Lung (tissue), 12 donors: ENCODE measurements around the gene CHI3L1. TPM values are rescaled to one million over a fixed set of nuclear protein-coding genes. Genes with fewer than 3 reads are reported as not detected.

ENCODE experiments used
- ATAC-seq: fragments of 200-7000 bp; cut with Tn5 transposase; one replicate; pipeline ENCODE4 v1.9.1; 2020; ENCODE audit warnings: moderate number of reproducible peaks; ENCODE audit not compliant: insufficient read depth, low FRiP score
- DNase-seq, 3 donors: peaks; one replicate each; pipeline ENCODE4 v3.0.0-alpha.2; 2013 to 2017
- H3K27ac ChIP-seq, 2 donors: one replicate each; pipeline ENCODE4 v1.5.1; 2013; ENCODE audit warnings: mild to moderate bottlenecking in 2 of 2, moderate library complexity in 2 of 2, control low read depth in 1 of 2, inconsistent platforms in 1 of 2, low read depth in 1 of 2, low read length in 1 of 2
- H3K27me3 ChIP-seq, 3 donors: one replicate each; pipeline ENCODE4 v1.5.1; 2013; ENCODE audit warnings: low read length in 2 of 3; ENCODE audit not compliant: control insufficient read depth in 3 of 3, insufficient read depth in 3 of 3
- H3K36me3 ChIP-seq, 4 donors: one replicate each; pipeline ENCODE4 v1.5.1; 2013; ENCODE audit warnings: low read length in 4 of 4, mild to moderate bottlenecking in 1 of 4, moderate library complexity in 1 of 4; ENCODE audit not compliant: control insufficient read depth in 4 of 4, insufficient read depth in 4 of 4
- H3K4me1 ChIP-seq, 5 donors: one replicate each; pipeline ENCODE4 v1.5.1; 2013; ENCODE audit warnings: low read length in 5 of 5, mild to moderate bottlenecking in 2 of 5, moderate library complexity in 1 of 5; ENCODE audit not compliant: control insufficient read depth in 5 of 5, insufficient read depth in 5 of 5
- H3K4me3 ChIP-seq: one replicate; pipeline ENCODE4 v1.5.1; 2013; ENCODE audit warnings: mild to moderate bottlenecking, control low read depth, moderate library complexity
- H3K9ac ChIP-seq, 2 donors: one replicate each; pipeline ENCODE4 v1.5.1; 2013; ENCODE audit warnings: low read length in 2 of 2, control low read depth in 1 of 2; ENCODE audit not compliant: insufficient read depth in 1 of 2
- H3K9me3 ChIP-seq, 4 donors: one replicate each; pipeline ENCODE4 v1.5.1; 2013; ENCODE audit warnings: low read length in 3 of 4, mild to moderate bottlenecking in 1 of 4, moderate library complexity in 1 of 4; ENCODE audit not compliant: control insufficient read depth in 4 of 4, insufficient read depth in 3 of 4
- WGBS, 2 donors: extraction: QIAGEN DNeasy Blood & Tissue Kit; methylation state at CpG; one replicate each; pipeline ENCODE4 v1.1.7; 2013; 5-methylcytosine and 5-hydroxymethylcytosine counted together
- polyA plus RNA-seq, 2 donors: library from polyadenylated mRNA; stranded (reverse); fragments of 200-250 nt; gene quantifications; one replicate each; pipeline ENCODE4 v1.2.1, GENCODE V29; 2013
- total RNA-seq, 2 donors: library from RNA; depleted of rRNA in 1 of 2; stranded (reverse); fragments of >200 nt in 1 of 2; gene quantifications; one replicate each; pipeline ENCODE4 v1.2.1, GENCODE V29; 2014 to 2021
- TF ChIP-seq, protein P1 (sequence below): IDR thresholded peaks from 2 replicates; pipeline ENCODE4 v1.5.1; 2012; ENCODE audit warnings: mild to moderate bottlenecking; ENCODE audit errors: control extremely low read depth, extremely low read depth
- donor health status: control.
- donor health status: control.
- donor health status: Bipolar disorder and iron deficiency.
- donor health status: healthy.
- donor health status: DM: yes; HTN: yes; CAD: no.

The CHI3L1 gene
- total and polyA plus RNA-seq, 4 donors, result 46.4 to 169 (median 110) TPM

DNA sequence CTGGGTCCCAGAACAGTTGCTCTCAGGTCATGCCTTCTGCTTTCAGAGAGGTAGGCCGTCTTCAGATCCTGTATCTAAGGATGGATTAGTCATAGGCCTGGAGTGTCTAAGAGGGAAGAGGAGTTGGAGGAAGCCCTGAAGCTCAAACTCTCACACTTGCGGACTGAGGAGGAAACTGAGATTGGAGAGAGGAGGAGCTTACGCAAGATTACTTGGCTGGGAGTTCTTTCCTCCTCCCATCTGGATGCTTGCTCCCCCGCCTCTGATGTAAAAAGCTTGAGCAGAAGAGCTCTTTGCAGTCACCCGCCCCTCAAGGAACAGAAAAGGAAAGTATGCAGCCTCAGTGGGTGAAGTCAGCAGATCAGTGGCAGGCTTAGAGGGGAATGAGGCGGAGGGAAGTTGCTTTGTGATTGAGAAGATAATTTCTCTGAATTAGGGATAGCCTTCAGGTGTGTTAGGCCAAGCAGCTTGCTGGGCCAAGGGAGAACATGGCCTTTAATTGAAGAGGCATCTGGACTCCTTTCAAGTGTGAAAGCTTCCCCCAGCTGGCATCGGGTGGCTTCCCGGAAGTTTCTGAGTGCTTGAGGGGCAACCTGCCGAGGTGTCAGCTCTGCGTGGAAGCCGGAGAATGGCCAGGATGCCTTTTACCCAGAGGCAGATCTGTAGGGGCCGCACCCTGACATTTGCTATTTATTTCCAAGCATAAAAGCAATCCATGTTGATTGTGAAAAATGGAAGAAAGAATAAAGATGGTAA lies 52.4 kb downstream of the CHI3L1 start:
- H3K9ac ChIP-seq, result no peak overlapping the region
- no peaks in the 10 kb centered on the region for H3K9me3 ChIP-seq
- ATAC-seq, result peak; percentile 69
- peaks cover 0 to 12% (median 2%) of the 10 kb centered on the region in 5 donors for H3K4me1 ChIP-seq
- H3K36me3 ChIP-seq, result no peaks in the 10 kb centered on the region
- no peak for DNase-seq
- TF ChIP-seq, protein P1, sequence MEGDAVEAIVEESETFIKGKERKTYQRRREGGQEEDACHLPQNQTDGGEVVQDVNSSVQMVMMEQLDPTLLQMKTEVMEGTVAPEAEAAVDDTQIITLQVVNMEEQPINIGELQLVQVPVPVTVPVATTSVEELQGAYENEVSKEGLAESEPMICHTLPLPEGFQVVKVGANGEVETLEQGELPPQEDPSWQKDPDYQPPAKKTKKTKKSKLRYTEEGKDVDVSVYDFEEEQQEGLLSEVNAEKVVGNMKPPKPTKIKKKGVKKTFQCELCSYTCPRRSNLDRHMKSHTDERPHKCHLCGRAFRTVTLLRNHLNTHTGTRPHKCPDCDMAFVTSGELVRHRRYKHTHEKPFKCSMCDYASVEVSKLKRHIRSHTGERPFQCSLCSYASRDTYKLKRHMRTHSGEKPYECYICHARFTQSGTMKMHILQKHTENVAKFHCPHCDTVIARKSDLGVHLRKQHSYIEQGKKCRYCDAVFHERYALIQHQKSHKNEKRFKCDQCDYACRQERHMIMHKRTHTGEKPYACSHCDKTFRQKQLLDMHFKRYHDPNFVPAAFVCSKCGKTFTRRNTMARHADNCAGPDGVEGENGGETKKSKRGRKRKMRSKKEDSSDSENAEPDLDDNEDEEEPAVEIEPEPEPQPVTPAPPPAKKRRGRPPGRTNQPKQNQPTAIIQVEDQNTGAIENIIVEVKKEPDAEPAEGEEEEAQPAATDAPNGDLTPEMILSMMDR, result no peak
- WGBS, 2 donors, result 61 to 65% methylated on average over 12 of the region's 12 CpGs
- peaks cover 0 to 2% (median 0%) of the 10 kb centered on the region in 3 donors for H3K27me3 ChIP-seq
- H3K27ac ChIP-seq, result no peak overlapping the region
- H3K4me3 ChIP-seq, result no peak overlapping the region

DNA sequence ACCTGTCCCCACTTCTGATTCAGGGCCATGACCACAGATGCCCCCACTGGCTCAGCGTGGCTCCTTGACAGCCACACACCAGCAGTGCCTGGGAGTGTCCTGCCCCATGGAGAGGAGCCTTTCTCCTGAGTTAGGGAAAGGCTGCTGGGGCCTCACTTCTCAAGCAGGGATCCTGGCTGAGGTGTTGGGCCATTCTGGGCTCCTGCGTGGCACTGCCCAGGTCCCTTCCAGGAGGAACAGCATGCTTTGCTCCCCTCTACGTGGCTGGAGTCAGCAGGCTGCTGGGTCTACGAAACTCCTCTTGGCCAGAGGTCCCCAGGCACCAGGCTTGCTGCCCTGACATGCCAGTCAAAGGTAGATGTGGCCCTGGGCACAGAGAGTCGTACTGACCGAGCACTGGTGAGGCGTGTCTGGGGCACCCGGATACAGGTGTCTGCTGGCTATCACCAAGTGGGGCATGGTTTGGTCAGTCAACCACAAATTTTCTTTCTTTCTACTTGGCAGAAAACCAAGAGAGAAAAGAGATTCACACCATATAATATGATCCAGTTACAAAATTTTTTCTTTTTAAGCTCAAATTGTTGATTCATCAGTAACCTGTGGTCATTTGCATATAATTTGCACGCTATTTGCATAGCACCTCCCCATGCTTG lies 54.8 kb downstream of the CHI3L1 start:
- no peaks in the 10 kb centered on the region for H3K36me3 ChIP-seq
- no peaks in the 10 kb centered on the region for H3K9me3 ChIP-seq
- TF ChIP-seq, protein P1, result no peak
- WGBS, 2 donors, result 86 to 87% methylated on average over 9 of the region's 9 CpGs
- H3K27me3 ChIP-seq, result peaks cover 0 to 5% (median 0%) of the 10 kb centered on the region in 3 donors
- H3K4me3 ChIP-seq, result no peak overlapping the region
- no peak overlapping the region for H3K27ac ChIP-seq
- ATAC-seq (no peak), DNase-seq (no peak)
- H3K9ac ChIP-seq, result no peak overlapping the region
- H3K4me1 ChIP-seq, result peaks cover 0 to 31% (median 2%) of the 10 kb centered on the region in 5 donors

DNA sequence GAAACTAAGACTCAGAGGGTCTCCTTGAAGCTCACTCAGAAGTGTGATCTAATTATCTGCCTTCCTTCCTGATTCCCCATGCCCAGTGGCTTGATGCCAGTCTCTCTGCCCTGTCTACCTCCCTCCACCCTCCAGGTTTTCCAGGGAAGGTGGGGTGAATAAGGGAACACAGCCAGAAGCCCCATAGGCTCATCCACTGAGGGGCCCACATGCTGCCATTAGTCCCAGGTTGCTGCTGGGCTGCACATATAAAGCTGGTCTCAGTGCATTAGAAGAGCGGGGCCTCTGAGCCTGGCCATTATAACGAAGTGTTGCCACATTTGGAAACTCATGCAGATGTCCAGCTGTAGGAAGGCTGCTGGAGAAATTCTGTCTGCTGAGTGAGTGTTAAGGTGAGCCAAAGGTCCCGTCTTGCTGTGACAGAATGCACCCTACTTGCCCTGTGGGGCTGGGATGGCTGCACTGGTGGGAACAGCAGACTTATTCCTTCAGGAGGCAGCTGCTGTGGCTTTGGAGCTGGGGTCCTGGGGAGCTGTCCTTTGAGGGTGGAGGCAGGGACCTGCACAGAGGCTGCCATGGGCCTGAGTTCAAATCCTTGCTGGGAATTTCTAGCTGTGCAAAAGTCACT lies 56.0 kb downstream of the CHI3L1 start:
- H3K9ac ChIP-seq, result no peak overlapping the region
- ATAC-seq (no peak), DNase-seq (peak; percentile 40 to 81 (median 67))
- no peak overlapping the region for H3K27ac ChIP-seq
- TF ChIP-seq, protein P1, result no peak
- H3K4me3 ChIP-seq, result no peak overlapping the region
- peaks cover 0 to 5% (median 2%) of the 10 kb centered on the region in 3 donors for H3K27me3 ChIP-seq
- no peaks in the 10 kb centered on the region for H3K36me3 ChIP-seq
- H3K9me3 ChIP-seq, result no peaks in the 10 kb centered on the region
- peaks cover 0 to 38% (median 2%) of the 10 kb centered on the region in 5 donors for H3K4me1 ChIP-seq
- WGBS, 2 donors, result 77 to 78% methylated on average over 3 of the region's 3 CpGs
